Measurements from ENCODE around the gene TBC1D5.
"Not testable (repeated sequence)": the region's sequence is repeated elsewhere in the genome, so short reads cannot be mapped to it uniquely, and the experiment has no call there.

Gene TBC1D5

GRCh38 chr3:17396036-17396435, 346.4 kb downstream of the TBC1D5 start:
- no peak for DNase-seq

DNA sequence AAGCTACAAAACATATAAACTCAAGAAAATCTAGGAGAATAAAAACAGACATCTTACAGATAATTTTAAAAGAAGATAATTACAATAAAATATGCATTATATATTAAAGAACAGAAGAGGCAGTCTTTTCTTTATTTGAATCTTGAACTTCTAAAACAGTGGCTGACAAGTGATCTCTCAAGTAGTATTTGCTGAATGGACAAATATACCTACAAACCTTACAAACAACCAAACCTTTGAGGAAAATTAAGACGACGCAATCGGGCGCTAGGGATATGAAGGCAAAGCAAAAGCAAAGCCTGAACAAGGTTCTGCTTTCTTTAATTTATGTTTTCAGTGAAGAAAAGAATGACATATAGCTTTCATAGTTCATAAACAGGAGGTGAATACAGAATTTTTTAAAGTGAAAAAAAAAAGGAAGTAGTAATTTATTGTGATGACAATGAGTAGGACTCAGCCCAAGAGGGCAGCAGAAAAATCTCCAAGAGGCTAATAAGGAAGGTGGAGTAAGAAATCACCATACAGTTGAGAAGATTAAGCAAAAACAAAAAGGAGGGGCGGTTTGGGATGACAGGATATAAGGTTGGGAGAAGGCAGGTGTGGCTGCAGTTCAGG, 347.8 kb downstream of the TBC1D5 start:
- DNase-seq, result no peak

- not testable (repeated sequence) for DNase-seq
Observed at GRCh38 chr3:17392516-17392915, 349.9 kb downstream of the TBC1D5 start.

DNA sequence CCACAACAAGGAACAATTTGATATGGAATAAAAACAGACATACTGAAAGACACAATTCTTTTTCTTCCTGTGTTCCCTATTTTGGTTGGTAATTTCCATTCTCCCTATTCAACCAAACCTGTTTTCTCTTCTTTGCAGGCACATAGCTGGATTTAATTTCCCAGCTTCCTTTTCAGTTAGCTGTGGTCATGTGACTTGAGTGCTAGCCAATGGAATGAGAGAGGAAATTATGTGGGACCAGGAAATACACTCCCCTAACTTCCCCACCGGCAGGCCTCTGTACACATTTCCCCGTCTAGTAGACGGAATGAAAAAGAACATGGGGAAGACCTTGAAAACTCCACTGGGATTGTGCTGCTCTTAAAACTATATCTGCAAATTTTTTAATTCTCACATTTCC, 351.6 kb downstream of the TBC1D5 start:
- no peak for DNase-seq

- DNase-seq, result no peak
Observed at GRCh38 chr3:17387108-17387507, 355.3 kb downstream of the TBC1D5 start.

DNA sequence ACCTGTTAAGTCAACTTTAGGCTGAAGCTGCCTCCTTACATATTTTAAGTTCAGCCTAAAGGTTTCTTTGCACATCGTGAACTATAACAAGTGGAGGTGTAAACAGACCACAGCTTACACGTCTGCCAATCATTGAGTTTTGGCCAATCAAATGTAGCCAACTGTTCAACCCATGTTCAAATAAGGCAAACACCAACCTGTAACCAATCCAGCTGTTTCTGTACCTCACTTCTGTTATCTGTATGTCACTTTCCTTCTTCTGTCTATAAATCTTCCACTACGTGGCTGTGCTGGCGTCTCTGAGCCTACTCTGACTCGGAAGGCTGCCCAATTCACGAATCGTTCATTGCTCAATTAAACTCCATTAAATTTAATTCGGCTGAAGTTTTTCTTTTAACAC, 356.0 kb downstream of the TBC1D5 start:
- no peak for DNase-seq

- DNase-seq, result no peak
Observed at GRCh38 chr3:17384567-17385296, 357.7 kb downstream of the TBC1D5 start.

DNA sequence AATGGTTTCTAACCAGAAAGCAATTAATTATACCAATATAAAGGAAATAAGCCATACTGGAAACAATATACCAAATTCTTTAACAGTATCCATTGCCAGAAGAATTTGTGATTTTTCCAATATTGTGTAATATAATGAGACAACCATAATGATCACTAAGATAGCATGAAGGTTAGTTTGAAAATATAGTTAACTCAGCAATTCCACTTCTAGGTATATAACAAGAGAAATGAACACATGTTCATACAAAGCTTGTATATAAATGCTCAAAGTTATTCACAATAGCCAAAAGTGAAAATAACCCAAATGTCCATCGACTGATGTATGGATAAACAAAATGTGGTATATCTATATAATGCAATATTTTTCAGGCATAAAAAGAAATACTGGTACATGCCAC, 369.1 kb downstream of the TBC1D5 start:
- DNase-seq, result no peak

- no peak for DNase-seq
Observed at GRCh38 chr3:17372362-17373210, 369.8 kb downstream of the TBC1D5 start.

DNA sequence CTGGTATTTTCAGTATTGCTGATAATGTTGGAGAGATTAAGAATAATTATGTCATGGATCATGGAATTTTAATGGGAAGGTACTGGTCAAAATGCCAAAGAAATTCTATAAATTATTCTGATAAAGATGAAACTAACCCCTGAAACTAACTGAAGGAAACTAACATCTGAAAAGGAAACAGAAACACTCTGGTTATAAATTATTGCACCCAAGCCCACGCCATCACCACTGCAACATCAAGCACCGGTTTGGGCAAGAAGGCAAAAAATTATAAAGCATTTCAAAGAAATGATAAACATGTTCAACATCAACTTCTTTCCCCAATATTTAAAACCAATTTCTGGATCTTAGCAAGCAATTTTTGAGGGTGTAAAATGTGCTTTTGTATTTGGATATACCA, 372.5 kb downstream of the TBC1D5 start:
- no peak for DNase-seq

DNA sequence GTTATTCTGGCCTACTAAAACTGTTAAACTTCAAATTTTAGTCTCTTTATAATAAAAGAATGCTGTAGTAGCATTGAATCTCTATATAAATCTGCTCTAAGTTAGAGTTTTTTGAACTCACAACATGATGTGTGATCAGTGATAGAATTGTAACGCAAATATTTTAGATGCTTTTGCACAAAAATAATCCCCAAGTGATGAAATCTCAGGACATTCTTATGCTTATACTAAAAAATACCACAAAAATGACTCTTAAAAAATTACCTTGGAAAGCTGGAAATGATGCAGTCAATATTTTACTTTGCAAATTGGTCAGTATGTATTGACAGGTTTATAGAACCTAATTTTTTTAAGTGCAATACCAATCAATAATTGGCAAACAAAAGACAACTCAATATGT, 375.3 kb downstream of the TBC1D5 start:
- no peak for DNase-seq

DNA sequence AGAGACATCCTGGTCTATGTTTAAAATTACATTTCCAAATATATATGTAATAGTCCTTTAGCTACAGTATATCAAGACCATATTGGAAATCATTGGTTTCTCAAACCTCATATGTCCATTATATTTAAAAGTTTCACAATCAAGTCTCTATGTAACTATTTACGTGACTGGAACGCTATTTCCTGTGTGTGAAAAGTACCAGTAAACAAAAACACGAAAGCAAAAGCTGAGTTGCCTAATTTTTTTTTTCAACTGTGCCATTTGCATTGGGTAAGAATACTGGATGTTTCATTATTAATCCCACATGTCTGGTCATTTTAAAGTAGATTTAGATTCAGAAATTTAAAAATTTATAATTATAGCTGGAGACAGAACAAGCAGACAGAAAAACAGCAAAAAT, 381.4 kb downstream of the TBC1D5 start:
- DNase-seq, result no peak

GRCh38 chr3:17359911-17360310, 382.5 kb downstream of the TBC1D5 start:
- DNase-seq, result no peak

DNA sequence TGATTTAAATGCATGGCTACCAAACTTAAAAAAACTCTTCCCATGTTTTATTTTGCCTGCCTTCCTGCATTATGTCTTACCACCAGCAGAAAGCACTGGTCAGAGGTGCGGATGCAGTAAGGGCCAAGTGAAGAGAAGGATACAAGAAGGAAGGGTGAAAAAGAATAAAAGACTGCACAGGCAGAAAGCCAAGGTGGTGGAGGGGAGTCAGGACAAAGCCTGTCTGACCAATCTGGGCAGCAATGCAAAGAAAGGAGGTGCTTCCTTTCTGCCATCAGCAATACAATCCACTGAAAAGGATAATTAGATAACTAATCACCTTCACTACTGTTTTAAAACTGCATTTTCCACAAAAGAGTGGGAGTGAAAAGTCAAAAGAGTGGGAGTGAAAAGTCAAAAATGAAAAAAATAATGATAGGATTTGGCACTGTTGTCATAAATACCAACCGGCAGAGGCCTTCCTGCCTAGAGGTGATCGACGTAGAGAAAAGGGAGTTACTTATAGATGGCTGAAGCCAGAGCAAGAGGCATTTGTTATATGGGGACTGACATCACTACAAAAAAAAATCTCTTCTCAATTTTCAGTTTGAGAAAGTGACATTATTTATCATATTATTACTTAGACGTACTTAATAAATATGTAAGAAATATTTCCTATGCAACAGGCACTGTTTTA, 385.3 kb downstream of the TBC1D5 start:
- no peak for DNase-seq

GRCh38 chr3:17356585-17356984, 385.8 kb downstream of the TBC1D5 start:
- DNase-seq, result no peak

- no peak for DNase-seq
Observed at GRCh38 chr3:17355591-17355990, 386.8 kb downstream of the TBC1D5 start.

- DNase-seq, result no peak
Observed at GRCh38 chr3:17354341-17354740, 388.1 kb downstream of the TBC1D5 start.

DNA sequence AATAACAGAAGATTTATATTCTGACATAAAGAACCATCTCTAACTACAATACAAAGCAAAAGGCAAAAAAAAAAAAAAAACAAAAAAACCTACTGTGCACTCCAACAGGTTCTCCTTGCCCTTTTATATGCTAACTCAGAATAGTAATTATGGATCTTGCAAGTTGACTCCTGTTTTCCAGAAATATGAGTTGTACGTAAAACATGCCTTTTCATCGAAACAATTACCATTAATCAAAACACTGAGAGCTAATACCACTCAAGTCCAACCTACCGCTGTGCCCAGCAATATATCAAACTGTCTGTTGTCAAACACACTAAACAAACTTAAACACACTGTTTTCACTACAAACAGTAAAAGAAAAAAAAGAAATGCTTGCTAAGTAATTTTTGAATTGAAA, 389.8 kb downstream of the TBC1D5 start:
- no peak for DNase-seq

- not testable (repeated sequence) for DNase-seq
Observed at GRCh38 chr3:17351193-17351592, 391.2 kb downstream of the TBC1D5 start.

DNA sequence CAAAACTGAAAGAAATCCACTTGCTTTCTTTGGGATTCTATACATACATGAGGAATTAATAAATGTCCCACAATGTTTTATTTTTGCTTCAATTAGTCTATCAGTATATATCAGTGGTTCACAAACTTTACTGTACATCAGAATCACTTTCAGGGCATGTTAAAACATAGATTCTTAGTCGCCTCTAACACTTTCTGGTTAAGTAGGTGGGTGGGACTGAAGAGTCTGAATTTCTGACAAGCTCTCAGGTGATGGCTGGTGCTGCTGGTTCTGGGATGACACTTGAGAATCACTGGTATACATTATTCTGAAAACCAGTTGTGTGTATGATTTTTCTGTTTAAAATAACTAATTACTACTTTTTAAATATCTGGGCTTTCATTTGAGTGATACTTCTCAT, 393.3 kb downstream of the TBC1D5 start:
- no peak for DNase-seq

DNA sequence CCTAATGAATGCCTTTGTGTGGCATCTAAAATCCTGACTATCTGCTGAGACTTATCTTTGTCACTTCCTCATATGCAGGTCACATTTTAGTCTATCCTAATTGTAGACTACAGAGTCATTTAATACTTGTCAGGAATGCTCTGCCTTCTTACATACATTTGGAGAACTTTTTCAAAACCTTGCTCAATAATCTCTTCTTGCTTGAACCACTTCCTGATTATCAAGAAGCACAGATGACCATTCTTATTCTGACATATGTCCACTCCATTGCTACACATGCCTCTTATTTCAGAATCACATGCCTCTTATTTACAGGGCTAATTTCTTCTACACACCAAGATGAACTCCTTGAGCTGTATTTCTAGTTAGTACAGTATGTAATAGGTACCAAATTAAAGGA, 400.3 kb downstream of the TBC1D5 start:
- no peak for DNase-seq

- DNase-seq, result no peak
Observed at GRCh38 chr3:17340693-17341092, 401.7 kb downstream of the TBC1D5 start.

DNA sequence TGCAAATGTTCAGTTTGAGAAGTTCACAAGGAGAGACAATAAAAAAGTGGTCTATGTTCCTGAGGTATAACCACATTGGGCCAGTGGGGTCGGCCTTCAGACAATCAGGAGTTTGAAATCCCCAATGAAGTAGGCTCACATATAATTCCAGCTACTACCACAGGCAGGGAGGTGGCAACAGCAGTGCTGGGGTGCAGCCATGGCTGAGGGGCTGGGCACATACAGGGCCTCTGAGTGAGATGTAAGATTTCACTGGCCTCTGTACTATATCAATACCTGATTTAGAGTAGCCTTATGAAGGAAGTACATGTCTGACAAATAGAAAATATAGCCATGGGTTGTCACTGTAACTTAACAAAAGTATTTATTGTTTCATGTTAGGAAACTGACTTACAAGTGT, 402.2 kb downstream of the TBC1D5 start:
- DNase-seq, result no peak
